NT2/D1 (cell line): ENCODE results near the gene SPNS3.

Experiments used
- DNase-seq: peaks from one replicate; pipeline ENCODE4 v3.0.0-alpha.2; 2011; ENCODE audit warnings: low read depth, low spot score
- H3K27me3 ChIP-seq: 2 replicates; pipeline ENCODE4 v1.6.0; 2011; ENCODE audit warnings: mild to moderate bottlenecking; ENCODE audit not compliant: insufficient read length, insufficient read depth
- H3K36me3 ChIP-seq: 2 replicates; pipeline ENCODE4 v1.6.1; 2011; ENCODE audit warnings: mild to moderate bottlenecking, low read length, mixed read lengths; ENCODE audit not compliant: insufficient read depth, insufficient read length
- H3K4me1 ChIP-seq: 2 replicates; pipeline ENCODE4 v1.5.1; 2011; ENCODE audit not compliant: insufficient read depth, insufficient read length
- H3K4me3 ChIP-seq: 2 replicates; pipeline ENCODE4 v1.5.1; 2011; ENCODE audit warnings: low read depth; ENCODE audit not compliant: insufficient read length
- H3K9ac ChIP-seq: 2 replicates; pipeline ENCODE4 v1.6.0; 2011; ENCODE audit warnings: low read depth; ENCODE audit not compliant: insufficient read length
- H3K9me3 ChIP-seq: 2 replicates; pipeline ENCODE4 v1.5.1; 2011; ENCODE audit warnings: mild to moderate bottlenecking, low read length; ENCODE audit not compliant: insufficient read depth
- SUZ12 ChIP-seq: IDR thresholded peaks from 2 replicates; pipeline ENCODE4 v1.6.1; 2011; ENCODE audit not compliant: insufficient read length, insufficient read depth; ENCODE audit errors: extremely low read depth
- YY1 ChIP-seq: IDR thresholded peaks from 2 replicates; pipeline ENCODE4 v1.6.1; 2011; ENCODE audit not compliant: insufficient read length, insufficient read depth
- ZNF274 ChIP-seq: IDR thresholded peaks from 2 replicates; pipeline ENCODE4 v1.6.1; 2011; ENCODE audit warnings: mild to moderate bottlenecking, low read depth, low read length

The SPNS3 gene

GRCh38 chr17:4444782-4445473 lies 11.2 kb downstream of the SPNS3 start:
- DNase-seq: no peak

GRCh38 chr17:4445731-4446130 lies 12.0 kb downstream of the SPNS3 start:
- no peak for DNase-seq
- H3K9me3 ChIP-seq: no peaks in the 10 kb centered on the region
- no peak overlapping the region for H3K4me3 ChIP-seq
- H3K36me3 ChIP-seq: no peaks in the 10 kb centered on the region
- H3K4me1 ChIP-seq: peaks cover 3% of the 10 kb centered on the region
- H3K27me3 ChIP-seq: no peaks in the 10 kb centered on the region
- H3K9ac ChIP-seq: no peak overlapping the region
- TF ChIP-seq SUZ12 (no peak), ZNF274 (no peak), YY1 (no peak)

More at GRCh38 chr17:4444782-4445473, 11.2 kb downstream of the SPNS3 start:
- H3K9me3 ChIP-seq: no peaks in the 10 kb centered on the region
- H3K9ac ChIP-seq: no peak overlapping the region
- TF ChIP-seq SUZ12 (no peak), ZNF274 (no peak), YY1 (no peak)
- no peak overlapping the region for H3K4me3 ChIP-seq
- H3K27me3 ChIP-seq: no peaks in the 10 kb centered on the region
- no peaks in the 10 kb centered on the region for H3K36me3 ChIP-seq
- H3K4me1 ChIP-seq: peaks cover 4% of the 10 kb centered on the region

- no peaks in the 10 kb centered on the region for H3K36me3 ChIP-seq
- no peak for DNase-seq
- H3K4me1 ChIP-seq: peaks cover 3% of the 10 kb centered on the region
- no peaks in the 10 kb centered on the region for H3K27me3 ChIP-seq
- H3K4me3 ChIP-seq: no peak overlapping the region
- H3K9me3 ChIP-seq: no peaks in the 10 kb centered on the region
- TF ChIP-seq SUZ12 (no peak), YY1 (no peak), ZNF274 (no peak)
- no peak overlapping the region for H3K9ac ChIP-seq
Measured at GRCh38 chr17:4446326-4447071, 12.8 kb downstream of the SPNS3 start.

DNA sequence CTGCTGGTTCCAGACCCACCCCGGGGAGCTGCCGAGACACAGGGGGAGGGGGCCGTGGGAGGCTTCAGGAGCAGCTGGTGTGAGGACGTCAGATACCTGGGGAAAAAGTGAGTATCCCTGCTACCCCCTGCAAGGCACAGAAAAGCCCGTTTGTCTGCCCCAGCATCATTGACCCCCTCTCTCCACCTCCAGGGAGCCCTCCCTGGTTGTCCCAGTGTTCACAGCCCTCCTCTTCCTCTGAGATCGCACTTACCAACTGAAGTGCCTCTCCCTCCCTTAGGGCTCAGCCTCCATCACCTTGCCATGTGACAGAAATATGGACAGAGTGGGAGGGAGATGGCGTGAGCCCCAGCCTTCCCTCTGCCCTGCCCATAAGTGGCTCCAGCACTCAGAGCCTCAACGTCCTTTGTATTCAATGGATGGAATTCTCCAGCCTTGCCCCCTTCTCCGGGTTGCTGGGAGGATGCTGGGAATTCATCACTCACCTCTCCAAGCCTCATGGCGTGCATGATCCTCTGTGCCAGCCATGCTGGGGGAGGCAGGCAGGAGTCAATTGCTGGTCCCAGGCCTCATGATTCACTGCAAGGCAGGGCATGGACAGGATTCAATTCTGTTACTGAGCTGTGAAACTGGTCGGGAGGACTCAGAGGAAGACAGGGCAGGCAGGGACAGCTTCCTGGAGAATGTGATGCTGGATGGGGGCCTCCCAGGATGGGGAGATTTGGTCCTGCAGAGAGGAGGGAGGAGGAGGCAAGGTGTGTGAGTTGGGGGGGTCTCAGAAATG lies 14.6 kb downstream of the SPNS3 start:
- Histone ChIP-seq H3K36me3 (no peaks in the 10 kb centered on the region), H3K4me1 (peaks cover 3% of the 10 kb centered on the region), H3K4me3 (no peak overlapping the region), H3K27me3 (no peaks in the 10 kb centered on the region), H3K9ac (no peak overlapping the region), H3K9me3 (no peaks in the 10 kb centered on the region)
- TF ChIP-seq SUZ12 (no peak), ZNF274 (no peak), YY1 (no peak)
- DNase-seq: no peak

- H3K9ac ChIP-seq: no peak overlapping the region
- TF ChIP-seq SUZ12: no peak
- TF ChIP-seq ZNF274: no peak
- no peak for TF ChIP-seq YY1
- H3K9me3 ChIP-seq: no peaks in the 10 kb centered on the region
- DNase-seq: no peak
- H3K36me3 ChIP-seq: no peaks in the 10 kb centered on the region
- H3K27me3 ChIP-seq: no peaks in the 10 kb centered on the region
- H3K4me3 ChIP-seq: no peak overlapping the region
- H3K4me1 ChIP-seq: peaks cover 3% of the 10 kb centered on the region
Measured at GRCh38 chr17:4449736-4450135, 16.0 kb downstream of the SPNS3 start.

DNA sequence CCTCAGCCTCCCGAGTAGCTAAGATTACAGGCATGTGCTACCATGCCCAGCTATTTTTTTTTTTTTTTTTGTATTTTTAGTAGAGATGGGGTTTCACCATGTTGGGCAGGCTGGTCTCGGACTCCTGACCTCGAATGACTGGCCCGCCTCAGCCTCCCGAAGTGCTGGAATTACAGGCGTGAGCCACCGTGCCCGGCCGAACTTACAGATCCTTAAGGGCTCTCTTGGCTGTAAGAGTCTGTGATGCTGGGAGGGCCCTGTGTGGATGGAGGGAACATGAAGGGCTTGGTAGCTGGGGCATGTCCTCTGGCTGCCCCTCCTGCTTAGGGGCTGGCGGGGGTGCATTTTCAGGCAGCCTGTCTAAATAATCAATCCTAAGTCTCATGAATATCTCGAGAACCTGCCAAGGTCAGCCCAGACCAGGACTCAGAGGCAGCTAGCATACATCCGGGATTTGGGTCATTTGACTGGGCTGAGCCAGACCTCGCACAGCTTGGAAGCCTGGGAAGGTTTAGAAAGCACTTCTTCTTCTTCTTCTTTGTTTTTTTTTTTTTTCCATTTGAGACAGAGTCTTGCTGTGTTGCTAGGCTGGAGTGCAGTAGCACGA lies 17.1 kb downstream of the SPNS3 start:
- Histone ChIP-seq H3K4me1 (peaks cover 3% of the 10 kb centered on the region), H3K4me3 (no peak overlapping the region), H3K36me3 (no peaks in the 10 kb centered on the region), H3K9me3 (no peaks in the 10 kb centered on the region), H3K9ac (no peak overlapping the region), H3K27me3 (no peaks in the 10 kb centered on the region)
- no peak for DNase-seq
- no peak for TF ChIP-seq YY1
- TF ChIP-seq SUZ12: no peak
- no peak for TF ChIP-seq ZNF274
